Activated T-cell treated with anti-CD3 and anti-CD28 coated beads for 1 hour (primary cell): ENCODE data around the gene SCARB1.
"Not testable (repeated sequence)": the region's sequence is repeated elsewhere in the genome, so short reads cannot be mapped to it uniquely, and the experiment has no call there.

Experiments
- DNase-seq: peaks from one replicate; pipeline ENCODE4 v3.0.0-alpha.2; 2020; ENCODE audit warnings: low read depth

The SCARB1 gene

GRCh38 chr12:124884587-124885438 is 21.1 kb upstream of the SCARB1 start:
- no peak for DNase-seq

GRCh38 chr12:124883263-124884130 is 19.8 kb upstream of the SCARB1 start:
- no peak for DNase-seq

- no peak for DNase-seq
Measured at GRCh38 chr12:124881123-124881522, 17.5 kb upstream of the SCARB1 start.

- DNase-seq, result not testable (repeated sequence)
Measured at GRCh38 chr12:124880335-124880734, 16.7 kb upstream of the SCARB1 start.

GRCh38 chr12:124878795-124879516 is 15.3 kb upstream of the SCARB1 start:
- no peak for DNase-seq

GRCh38 chr12:124877423-124877822 is 13.8 kb upstream of the SCARB1 start:
- DNase-seq, result no peak

GRCh38 chr12:124876171-124876570 is 12.5 kb upstream of the SCARB1 start:
- DNase-seq, result no peak

GRCh38 chr12:124875803-124876132 is 12.1 kb upstream of the SCARB1 start:
- no peak for DNase-seq

- DNase-seq, result no peak
Measured at GRCh38 chr12:124874988-124875802, 11.5 kb upstream of the SCARB1 start.

GRCh38 chr12:124874188-124874587 is 10.5 kb upstream of the SCARB1 start:
- DNase-seq, result no peak

- no peak for DNase-seq
Measured at GRCh38 chr12:124872068-124872719, 8.5 kb upstream of the SCARB1 start.

- no peak for DNase-seq
Measured at GRCh38 chr12:124871297-124871696, 7.6 kb upstream of the SCARB1 start.

- no peak for DNase-seq
Measured at GRCh38 chr12:124870515-124870914, 6.9 kb upstream of the SCARB1 start.

GRCh38 chr12:124869059-124869665 is 5.5 kb upstream of the SCARB1 start:
- DNase-seq, result no peak

GRCh38 chr12:124868252-124869058 is 4.8 kb upstream of the SCARB1 start:
- DNase-seq, result no peak

- no peak for DNase-seq
Measured at GRCh38 chr12:124867401-124867930, 3.8 kb upstream of the SCARB1 start.

- no peak for DNase-seq
Measured at GRCh38 chr12:124866883-124867400, 3.3 kb upstream of the SCARB1 start.

GRCh38 chr12:124866195-124866882 is 2.7 kb upstream of the SCARB1 start:
- no peak for DNase-seq

GRCh38 chr12:124865728-124866127 is 2.1 kb upstream of the SCARB1 start:
- no peak for DNase-seq
